Anterior cingulate cortex (tissue), 58 donors: ENCODE measurements around the gene KCNJ6.
A peak's percentile ranks its signal among the peaks of the same experiment; 100 is the strongest.
"Not testable (repeated sequence)": the region's sequence is repeated elsewhere in the genome, so short reads cannot be mapped to it uniquely, and the experiment has no call there.

Experiments used
- DNase-seq, 58 donors: peaks; one replicate each; lab custom pipeline; 2025; lab: John Stamatoyannopoulos, UW

KCNJ6 gene

GRCh38 chr21:37695111-37695510 lies 221.1 kb downstream of the KCNJ6 start:
- DNase-seq = no peak

- no peak for DNase-seq
These were observed 227.2 kb downstream of the KCNJ6 start for GRCh38 chr21:37688952-37689659.

- no peak for DNase-seq
These were observed 229.1 kb downstream of the KCNJ6 start for GRCh38 chr21:37686991-37687810.

DNA sequence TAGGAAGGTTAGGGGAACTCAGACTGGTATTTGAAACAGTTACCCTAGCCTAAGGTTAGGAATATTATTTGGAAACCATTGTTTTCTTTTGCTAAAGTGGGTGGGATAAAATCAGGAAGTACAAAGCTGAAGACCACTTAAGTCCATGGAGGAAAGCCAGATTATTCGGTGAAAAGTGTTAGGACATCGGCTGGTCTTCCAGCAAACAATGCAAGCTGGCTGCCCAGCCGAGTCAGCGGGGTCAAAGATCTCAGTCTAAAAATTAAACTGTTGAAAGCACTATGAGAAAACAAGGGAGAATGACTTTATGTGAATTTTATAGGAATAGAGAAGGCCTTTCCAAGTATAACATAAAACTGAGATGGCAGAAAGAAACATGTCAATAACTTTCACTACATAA lies 231.7 kb downstream of the KCNJ6 start:
- DNase-seq = no peak

- no peak for DNase-seq
These were observed 232.2 kb downstream of the KCNJ6 start for GRCh38 chr21:37684115-37684493.

GRCh38 chr21:37683396-37684114 lies 232.7 kb downstream of the KCNJ6 start:
- DNase-seq = no peak

DNA sequence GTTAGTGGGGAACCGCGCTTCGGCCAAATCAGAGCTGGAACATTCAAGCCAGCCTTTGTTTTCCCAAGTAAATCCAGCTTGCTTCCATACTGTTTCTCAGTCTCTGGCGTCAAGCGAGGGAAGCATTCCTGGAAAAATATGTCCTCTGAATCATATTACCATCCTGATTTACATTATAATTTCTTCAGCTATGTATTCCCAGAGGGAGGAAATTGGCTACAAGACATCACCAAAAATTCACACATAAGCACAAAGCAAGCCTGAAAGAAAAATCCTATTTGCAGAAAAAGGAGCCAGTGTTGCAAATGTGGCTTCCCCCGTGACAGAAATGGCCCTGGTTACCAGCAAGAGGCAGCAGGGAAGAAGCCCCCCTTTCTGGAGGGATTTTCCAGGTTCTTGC lies 233.3 kb downstream of the KCNJ6 start:
- DNase-seq = peak in 1 of 58 donors; percentile 11

GRCh38 chr21:37677006-37677405 lies 239.3 kb downstream of the KCNJ6 start:
- peak in 1 of 58 donors; percentile 6 for DNase-seq

- DNase-seq = peak in 44 of 58 donors; percentile 7 to 84 (median 27)
These were observed 241.0 kb downstream of the KCNJ6 start for GRCh38 chr21:37675202-37675801.

DNA sequence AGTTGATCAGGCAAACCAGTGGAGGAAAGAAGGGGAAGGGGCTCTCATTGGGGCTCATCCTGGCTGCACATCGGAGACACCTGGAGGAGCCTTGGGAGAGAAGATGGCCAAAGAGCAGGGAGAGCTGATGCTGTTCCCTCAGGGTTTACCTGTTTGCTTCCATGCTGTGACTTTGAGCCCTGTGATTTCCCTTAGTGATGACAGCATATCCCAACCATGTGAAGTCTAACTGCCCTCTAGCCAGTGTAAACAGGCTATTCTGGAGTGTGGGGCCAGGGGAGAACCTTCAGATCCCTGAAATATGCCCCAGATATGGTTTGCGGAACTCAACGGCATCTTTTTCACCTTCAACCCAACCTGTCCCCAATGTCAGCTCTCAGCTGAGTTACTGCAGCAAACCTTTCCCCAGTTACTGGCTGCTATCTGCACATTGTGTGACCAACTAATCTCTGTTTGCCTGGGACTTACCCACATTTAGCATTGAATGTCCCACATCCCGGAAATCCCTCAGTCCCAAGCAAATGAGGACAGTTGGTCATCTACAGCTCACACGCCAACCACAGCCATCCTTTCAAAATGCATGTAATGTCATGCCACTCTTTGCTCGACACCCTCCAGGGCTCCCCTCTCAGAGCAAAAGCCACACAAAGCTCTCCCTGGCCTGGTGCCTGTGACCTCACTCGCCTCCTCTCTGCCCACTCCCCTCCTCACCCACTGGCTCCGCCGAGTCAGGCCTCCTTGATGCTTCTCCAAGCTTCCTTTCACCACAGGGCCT lies 242.3 kb downstream of the KCNJ6 start:
- DNase-seq = no peak

DNA sequence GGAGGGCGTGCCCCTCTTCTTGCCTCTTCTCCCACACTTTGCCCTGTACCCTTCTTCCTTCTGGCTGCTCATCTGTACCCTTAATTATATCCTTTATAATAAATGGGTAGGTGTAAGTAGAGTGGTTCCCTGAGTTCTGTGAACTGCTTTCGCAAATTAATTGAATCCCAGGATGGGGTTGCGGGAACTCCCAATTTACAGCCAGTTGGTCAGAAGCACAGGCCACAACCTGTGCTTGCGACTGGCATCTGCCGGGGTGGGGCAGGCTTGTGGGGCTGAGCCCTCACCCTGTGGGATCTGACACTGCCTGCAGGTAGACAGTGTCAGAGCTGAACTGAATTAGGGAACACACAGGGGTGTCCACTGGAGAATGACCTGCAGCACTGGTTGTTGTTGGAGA lies 244.9 kb downstream of the KCNJ6 start:
- DNase-seq = no peak

GRCh38 chr21:37670883-37671282 lies 245.4 kb downstream of the KCNJ6 start:
- DNase-seq = no peak

DNA sequence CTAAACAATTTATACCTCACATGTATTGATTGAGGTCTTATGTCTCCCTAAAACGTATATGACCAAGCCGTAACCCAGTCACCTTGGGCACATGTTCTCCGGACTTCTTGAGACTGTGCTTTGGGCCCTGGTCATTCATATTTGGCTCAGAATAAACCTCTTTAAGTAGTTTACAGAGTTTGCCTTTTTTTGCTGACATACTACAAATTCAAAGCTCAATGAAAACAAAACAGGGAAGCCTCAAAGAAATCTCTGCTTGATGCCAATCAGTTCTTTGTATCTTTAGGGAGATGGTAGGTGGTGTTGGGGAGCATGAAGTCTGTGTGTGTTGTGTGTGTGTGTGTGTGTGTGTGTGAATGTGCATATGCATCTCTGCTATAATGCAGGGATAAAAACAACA lies 247.0 kb downstream of the KCNJ6 start:
- no peak for DNase-seq

- DNase-seq = no peak
These were observed 247.6 kb downstream of the KCNJ6 start for GRCh38 chr21:37668462-37669239.

DNA sequence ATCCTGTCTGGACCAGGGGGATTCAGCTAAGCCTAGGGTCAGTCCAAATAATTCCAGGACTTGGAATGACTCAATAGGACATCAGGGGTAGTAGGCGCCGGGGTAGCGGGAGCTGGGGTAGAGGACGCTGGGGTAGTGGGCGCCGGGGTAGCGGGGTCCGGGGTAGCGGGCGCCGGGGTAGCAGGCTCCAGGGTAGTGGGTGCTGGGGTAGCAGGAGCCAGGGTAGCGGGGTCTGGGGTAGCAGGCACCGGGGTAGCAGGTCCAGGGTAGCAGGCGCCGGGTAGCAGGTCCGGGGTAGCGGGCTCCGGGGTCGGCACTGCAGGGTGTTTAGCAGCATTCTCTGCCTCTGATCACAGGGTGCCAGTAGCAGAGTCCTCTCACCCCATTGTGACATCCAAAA lies 248.9 kb downstream of the KCNJ6 start:
- no peak for DNase-seq

GRCh38 chr21:37665230-37666024 lies 250.8 kb downstream of the KCNJ6 start:
- DNase-seq = no peak

DNA sequence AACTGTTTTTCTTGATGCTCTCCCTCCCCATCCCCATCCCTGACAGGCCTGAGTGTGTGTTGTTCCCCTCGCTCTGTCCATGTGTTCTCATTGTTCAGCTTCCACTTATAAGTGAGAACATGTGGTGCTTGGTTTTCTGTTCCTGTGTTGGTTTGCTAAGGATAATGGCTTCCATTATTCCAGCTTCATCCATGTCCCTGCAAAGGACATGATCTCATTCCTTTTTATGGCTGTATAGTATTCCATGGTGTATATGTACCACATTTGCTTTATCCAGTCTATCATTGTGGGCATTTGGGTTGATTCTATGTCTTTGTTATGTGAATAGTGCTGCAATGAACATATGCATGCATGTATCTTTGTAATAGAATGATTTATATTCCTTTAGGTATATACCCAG lies 254.0 kb downstream of the KCNJ6 start:
- not testable (repeated sequence) for DNase-seq

DNA sequence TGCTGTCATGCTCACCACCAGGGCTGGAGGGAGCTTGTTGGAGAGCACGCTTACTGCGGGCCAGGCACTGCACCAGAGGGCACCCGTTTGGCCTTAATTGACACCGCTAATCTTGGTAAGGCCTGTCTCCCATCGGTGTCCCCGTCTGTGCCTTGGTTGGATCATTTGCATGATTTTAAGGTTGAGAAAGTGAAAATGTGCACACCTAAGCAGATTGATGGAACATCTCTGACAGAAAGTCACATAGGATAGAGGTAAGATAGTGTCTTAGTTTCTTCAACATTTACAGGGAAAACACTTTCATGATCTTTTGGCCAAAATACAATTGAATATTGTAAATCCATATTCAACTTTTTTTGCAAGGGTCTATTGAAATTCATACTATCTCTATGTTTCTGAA lies 255.5 kb downstream of the KCNJ6 start:
- no peak for DNase-seq
